K562 (cell line): ENCODE results near the gene CTDSP1. TPM values are rescaled to one million over a fixed set of nuclear protein-coding genes. Genes with fewer than 3 reads are reported as not detected.

Experiments used
- ATF4 ChIP-seq: fragments of 450-650 bp; formaldehyde crosslinking; IDR thresholded peaks from 2 replicates; pipeline ENCODE4 v1.4.0; 2022; ENCODE audit warnings: mild to moderate bottlenecking, moderate library complexity
- BCL6 ChIP-seq: fragments of 250-450 bp; sonication (Bioruptor Pico); IDR thresholded peaks from 2 replicates; pipeline ENCODE4 v1.4.0; 2020
- BRD4 ChIP-seq: fragments of 200-600 bp; sonication (generic); IDR thresholded peaks from 2 replicates; pipeline ENCODE4 v1.6.1; 2017; ENCODE audit warnings: inconsistent platforms
- FOXM1 ChIP-seq, 2 experiments: fragments of 450-650 bp in 1 of 2; sonication (generic) in 1 of 2; formaldehyde crosslinking in 1 of 2; IDR thresholded peaks; 2 replicates each; pipeline versions ENCODE4 v1.6.1 to v1.9.0; 2017 to 2022; ENCODE audit warnings: low read depth in 2 of 2, mild to moderate bottlenecking in 2 of 2, missing genetic modification reagents in 1 of 2, moderate library complexity in 1 of 2
- GATAD2A ChIP-seq: fragments of 450-650 bp; IDR thresholded peaks from 2 replicates; pipeline ENCODE4 v1.6.1; 2017
- KAT7 ChIP-seq: sonication (generic); formaldehyde crosslinking; IDR thresholded peaks from 2 replicates; pipeline ENCODE4 v1.8.0; 2022; ENCODE audit warnings: missing genetic modification reagents, mild to moderate bottlenecking, borderline replicate concordance
- KLF13 ChIP-seq: fragments of 450-650 bp; IDR thresholded peaks from 2 replicates; pipeline ENCODE4 v1.6.1; 2016; ENCODE audit warnings: missing genetic modification characterization, low read depth, mild to moderate bottlenecking, missing compliant biosample characterization, moderate library complexity, borderline replicate concordance
- PPARD ChIP-seq: fragments of 250-450 bp; sonication (Bioruptor Pico); IDR thresholded peaks from 2 replicates; pipeline ENCODE4 v1.8.0; 2022; ENCODE audit warnings: inconsistent platforms, mild to moderate bottlenecking, moderate library complexity
- RBBP5 ChIP-seq: fragments of 200-600 bp; sonication (generic); IDR thresholded peaks from 2 replicates; pipeline ENCODE4 v1.6.1; 2012; ENCODE audit warnings: borderline replicate concordance, mild to moderate bottlenecking, low read length, control low read depth, inconsistent platforms; ENCODE audit not compliant: insufficient read depth, poor library complexity, severe bottlenecking
- RBM17 ChIP-seq: fragments of 200-400 bp; formaldehyde crosslinking; IDR thresholded peaks from 2 replicates; pipeline ENCODE4 v1.6.1; 2017; ENCODE audit warnings: low read depth, mild to moderate bottlenecking, low read length, borderline replicate concordance
- RHOXF2B ChIP-seq: fragments of 250-450 bp; sonication (Bioruptor Pico); conservative IDR thresholded peaks from 2 replicates; pipeline ENCODE4 v1.5.1; 2021
- SRSF1 ChIP-seq: fragments of 200-400 bp; formaldehyde crosslinking; IDR thresholded peaks from 2 replicates; pipeline ENCODE4 v1.6.1; 2017; ENCODE audit warnings: mild to moderate bottlenecking, low read depth, low read length, moderate library complexity
- SRSF3 ChIP-seq: fragments of 200-400 bp; formaldehyde crosslinking; IDR thresholded peaks from 2 replicates; pipeline ENCODE4 v1.6.1; 2016; ENCODE audit warnings: mild to moderate bottlenecking, low read length, moderate library complexity; ENCODE audit not compliant: insufficient read depth
- ZNF124 ChIP-seq: sonication (generic); formaldehyde crosslinking; IDR thresholded peaks from 2 replicates; pipeline ENCODE4 v1.8.1; 2022; ENCODE audit warnings: missing genetic modification reagents
- ZNF140 ChIP-seq: fragments of 250-450 bp; sonication (Bioruptor Pico); IDR thresholded peaks from 2 replicates; pipeline ENCODE4 v1.8.0; 2021; ENCODE audit warnings: moderate library complexity, mild to moderate bottlenecking, inconsistent platforms
- ZNF253 ChIP-seq: fragments of 250-450 bp; sonication (Bioruptor Pico); conservative IDR thresholded peaks from 2 replicates; pipeline ENCODE4 v1.6.1; 2021; ENCODE audit warnings: mild to moderate bottlenecking
- ZNF263 ChIP-seq: sonication (generic); formaldehyde crosslinking; IDR thresholded peaks from 2 replicates; pipeline ENCODE4 v1.8.0; 2022; ENCODE audit warnings: mild to moderate bottlenecking, missing genetic modification reagents, borderline replicate concordance
- ZNF408 ChIP-seq: fragments of 250-450 bp; sonication (Bioruptor Pico); IDR thresholded peaks from 2 replicates; pipeline ENCODE4 v1.4.0; 2020; ENCODE audit warnings: low read depth, mild to moderate bottlenecking, moderate library complexity
- ZNF551 ChIP-seq: fragments of 250-450 bp; sonication (Bioruptor Pico); IDR thresholded peaks from 2 replicates; pipeline ENCODE4 v1.5.0; 2021; ENCODE audit warnings: mild to moderate bottlenecking, moderate library complexity
- polyA plus RNA-seq, 8 experiments: library from polyadenylated mRNA; depleted of rRNA in 4 of 8; stranded (reverse) in 5 of 8; unstranded in 3 of 8; fragments of >200 nt; fragmentation: Nextera tagmentation in 2 of 8; fragmentation: Illumina TruSeq in 1 of 8; extraction: Ambion mirVana in 2 of 8; extraction: Trizol in 1 of 8; gene quantifications; 2 replicates each; pipeline versions ENCODE4 v1.2.1 to v1.2.3, GENCODE V29; 2011 to 2014; ENCODE audit warnings: inconsistent platforms in 1 of 8, missing spikeins in 1 of 8
- total RNA-seq, 7 experiments: library from RNA; depleted of rRNA in 6 of 7; stranded (reverse); fragments of >200 nt in 6 of 7; fragmentation: Illumina TruSeq in 2 of 7; extraction: Trizol in 2 of 7; gene quantifications; 2 replicates each; pipeline versions ENCODE4 v1.2.1 to v1.2.3, GENCODE V29; 2011 to 2021; ENCODE audit warnings: low replicate concordance in 1 of 7
- TF ChIP-seq, protein P1 (sequence below), 3 experiments: fragments of 200-800 bp in 1 of 3; fragments of 250-450 bp in 1 of 3; fragments of 450-650 bp in 1 of 3; sonication (Bioruptor Pico) in 1 of 3; sonication (Bioruptor generic) in 1 of 3; formaldehyde crosslinking in 1 of 3; IDR thresholded peaks; 2 replicates each; pipeline versions ENCODE4 v1.6.1 to v1.8.0; 2016 to 2022; ENCODE audit warnings: mild to moderate bottlenecking in 2 of 3, missing genetic modification characterization in 2 of 3, missing compliant biosample characterization in 1 of 3, moderate library complexity in 1 of 3
- TF ChIP-seq, protein P2 (sequence below), 2 experiments: fragments of 450-650 bp in 1 of 2; sonication (generic) in 1 of 2; formaldehyde crosslinking in 1 of 2; IDR thresholded peaks in 1 of 2; conservative IDR thresholded peaks in 1 of 2; 2 replicates each; pipeline versions ENCODE4 v1.6.1 to v1.8.1; 2016 to 2023; ENCODE audit warnings: mild to moderate bottlenecking in 2 of 2, moderate library complexity in 2 of 2, inconsistent platforms in 1 of 2, missing genetic modification reagents in 1 of 2

Gene CTDSP1
- total and polyA plus RNA-seq, 9 of the 15 experiments (the other 6 are each of a cell fraction or from before 2014, with no cell fraction given): 2.4 to 74.8 (median 45.8) TPM

- TF ChIP-seq SRSF3: no peak
- no peak for TF ChIP-seq ZNF551 (CRISPR knock-in tag)
- TF ChIP-seq KAT7 (CRISPR knock-in tag): no peak
- no peak for TF ChIP-seq RBM17
- no peak for TF ChIP-seq ZNF140 (CRISPR knock-in tag)
- peak; percentile 72; the same call in 1 of the 2 replicates for TF ChIP-seq GATAD2A
- TF ChIP-seq ZNF124: no peak
- no peak for TF ChIP-seq FOXM1 (IDR thresholded peaks at IDR 0.05; ENCODE audit: low read depth)
- TF ChIP-seq FOXM1 (CRISPR knock-in tag; IDR thresholded peaks at IDR 0.05; ENCODE audit: low read depth): no peak
- TF ChIP-seq ZNF253: 0 out of 2 replicates have a peak, but pooled peaks have one; percentile 39
- TF ChIP-seq BCL6 (CRISPR knock-in tag): no peak
- no peak for TF ChIP-seq ZNF408
- TF ChIP-seq SRSF1: no peak
- TF ChIP-seq BRD4: no peak
- no peak for TF ChIP-seq ZNF263 (CRISPR knock-in tag)
- no peak for TF ChIP-seq ATF4 (CRISPR knock-in tag)
- no peak for TF ChIP-seq RBBP5
- no peak for TF ChIP-seq KLF13 (tag)
- TF ChIP-seq PPARD (CRISPR knock-in tag): no peak
- TF ChIP-seq, protein P1, sequence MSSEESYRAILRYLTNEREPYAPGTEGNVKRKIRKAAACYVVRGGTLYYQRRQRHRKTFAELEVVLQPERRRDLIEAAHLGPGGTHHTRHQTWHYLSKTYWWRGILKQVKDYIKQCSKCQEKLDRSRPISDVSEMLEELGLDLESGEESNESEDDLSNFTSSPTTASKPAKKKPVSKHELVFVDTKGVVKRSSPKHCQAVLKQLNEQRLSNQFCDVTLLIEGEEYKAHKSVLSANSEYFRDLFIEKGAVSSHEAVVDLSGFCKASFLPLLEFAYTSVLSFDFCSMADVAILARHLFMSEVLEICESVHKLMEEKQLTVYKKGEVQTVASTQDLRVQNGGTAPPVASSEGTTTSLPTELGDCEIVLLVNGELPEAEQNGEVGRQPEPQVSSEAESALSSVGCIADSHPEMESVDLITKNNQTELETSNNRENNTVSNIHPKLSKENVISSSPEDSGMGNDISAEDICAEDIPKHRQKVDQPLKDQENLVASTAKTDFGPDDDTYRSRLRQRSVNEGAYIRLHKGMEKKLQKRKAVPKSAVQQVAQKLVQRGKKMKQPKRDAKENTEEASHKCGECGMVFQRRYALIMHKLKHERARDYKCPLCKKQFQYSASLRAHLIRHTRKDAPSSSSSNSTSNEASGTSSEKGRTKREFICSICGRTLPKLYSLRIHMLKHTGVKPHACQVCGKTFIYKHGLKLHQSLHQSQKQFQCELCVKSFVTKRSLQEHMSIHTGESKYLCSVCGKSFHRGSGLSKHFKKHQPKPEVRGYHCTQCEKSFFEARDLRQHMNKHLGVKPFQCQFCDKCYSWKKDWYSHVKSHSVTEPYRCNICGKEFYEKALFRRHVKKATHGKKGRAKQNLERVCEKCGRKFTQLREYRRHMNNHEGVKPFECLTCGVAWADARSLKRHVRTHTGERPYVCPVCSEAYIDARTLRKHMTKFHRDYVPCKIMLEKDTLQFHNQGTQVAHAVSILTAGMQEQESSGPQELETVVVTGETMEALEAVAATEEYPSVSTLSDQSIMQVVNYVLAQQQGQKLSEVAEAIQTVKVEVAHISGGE (CRISPR knock-in tag; IDR thresholded peaks at IDR 0.05): peak in 1 of 3 experiments; percentile 67; a peak in 2 of 6 replicates
- TF ChIP-seq, protein P2, sequence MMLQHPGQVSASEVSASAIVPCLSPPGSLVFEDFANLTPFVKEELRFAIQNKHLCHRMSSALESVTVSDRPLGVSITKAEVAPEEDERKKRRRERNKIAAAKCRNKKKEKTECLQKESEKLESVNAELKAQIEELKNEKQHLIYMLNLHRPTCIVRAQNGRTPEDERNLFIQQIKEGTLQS (IDR thresholded peaks at IDR 0.05): no peak
- TF ChIP-seq, protein P2 (CRISPR knock-in tag; conservative IDR thresholded peaks at IDR 0.05): no peak; the same call in 1 of the 2 replicates
- 0 out of 2 replicates have a peak, but pooled peaks have one; percentile 56 for TF ChIP-seq RHOXF2B
Measured at GRCh38 chr2:218406209-218406948, 6.7 kb downstream of the CTDSP1 start (continued).
